GM12872 (cell line): ENCODE data around the gene HOXD12.
A peak's percentile ranks its signal among the peaks of the same experiment; 100 is the strongest.

Experiments used
- TF ChIP-seq, protein P1 (sequence below): IDR thresholded peaks from 3 replicates; pipeline ENCODE4 v1.5.1; 2011; ENCODE audit warnings: low read depth, mild to moderate bottlenecking, low read length, moderate library complexity; ENCODE audit not compliant: insufficient read depth

The HOXD12 gene

DNA sequence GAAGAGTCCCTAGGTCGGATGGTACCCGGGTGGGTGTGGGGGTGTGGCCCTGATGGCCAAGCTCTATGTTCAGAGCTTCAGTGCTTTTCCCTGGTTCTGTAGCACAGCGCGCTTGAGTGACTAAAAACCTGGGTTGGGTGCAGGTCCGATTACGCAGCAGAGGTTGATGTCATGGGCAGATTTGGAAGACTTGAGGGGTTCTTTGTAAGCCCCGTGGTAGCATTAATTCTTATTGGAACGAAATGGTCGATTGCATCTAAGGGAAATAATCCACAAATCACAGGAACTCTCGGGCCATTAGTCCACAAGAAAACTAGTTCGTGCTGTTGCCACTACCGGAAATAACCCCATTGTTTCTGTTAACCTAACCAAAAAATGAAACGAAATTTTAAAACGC, 38.9 kb downstream of the HOXD12 start:
- TF ChIP-seq, protein P1, sequence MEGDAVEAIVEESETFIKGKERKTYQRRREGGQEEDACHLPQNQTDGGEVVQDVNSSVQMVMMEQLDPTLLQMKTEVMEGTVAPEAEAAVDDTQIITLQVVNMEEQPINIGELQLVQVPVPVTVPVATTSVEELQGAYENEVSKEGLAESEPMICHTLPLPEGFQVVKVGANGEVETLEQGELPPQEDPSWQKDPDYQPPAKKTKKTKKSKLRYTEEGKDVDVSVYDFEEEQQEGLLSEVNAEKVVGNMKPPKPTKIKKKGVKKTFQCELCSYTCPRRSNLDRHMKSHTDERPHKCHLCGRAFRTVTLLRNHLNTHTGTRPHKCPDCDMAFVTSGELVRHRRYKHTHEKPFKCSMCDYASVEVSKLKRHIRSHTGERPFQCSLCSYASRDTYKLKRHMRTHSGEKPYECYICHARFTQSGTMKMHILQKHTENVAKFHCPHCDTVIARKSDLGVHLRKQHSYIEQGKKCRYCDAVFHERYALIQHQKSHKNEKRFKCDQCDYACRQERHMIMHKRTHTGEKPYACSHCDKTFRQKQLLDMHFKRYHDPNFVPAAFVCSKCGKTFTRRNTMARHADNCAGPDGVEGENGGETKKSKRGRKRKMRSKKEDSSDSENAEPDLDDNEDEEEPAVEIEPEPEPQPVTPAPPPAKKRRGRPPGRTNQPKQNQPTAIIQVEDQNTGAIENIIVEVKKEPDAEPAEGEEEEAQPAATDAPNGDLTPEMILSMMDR: no peak

DNA sequence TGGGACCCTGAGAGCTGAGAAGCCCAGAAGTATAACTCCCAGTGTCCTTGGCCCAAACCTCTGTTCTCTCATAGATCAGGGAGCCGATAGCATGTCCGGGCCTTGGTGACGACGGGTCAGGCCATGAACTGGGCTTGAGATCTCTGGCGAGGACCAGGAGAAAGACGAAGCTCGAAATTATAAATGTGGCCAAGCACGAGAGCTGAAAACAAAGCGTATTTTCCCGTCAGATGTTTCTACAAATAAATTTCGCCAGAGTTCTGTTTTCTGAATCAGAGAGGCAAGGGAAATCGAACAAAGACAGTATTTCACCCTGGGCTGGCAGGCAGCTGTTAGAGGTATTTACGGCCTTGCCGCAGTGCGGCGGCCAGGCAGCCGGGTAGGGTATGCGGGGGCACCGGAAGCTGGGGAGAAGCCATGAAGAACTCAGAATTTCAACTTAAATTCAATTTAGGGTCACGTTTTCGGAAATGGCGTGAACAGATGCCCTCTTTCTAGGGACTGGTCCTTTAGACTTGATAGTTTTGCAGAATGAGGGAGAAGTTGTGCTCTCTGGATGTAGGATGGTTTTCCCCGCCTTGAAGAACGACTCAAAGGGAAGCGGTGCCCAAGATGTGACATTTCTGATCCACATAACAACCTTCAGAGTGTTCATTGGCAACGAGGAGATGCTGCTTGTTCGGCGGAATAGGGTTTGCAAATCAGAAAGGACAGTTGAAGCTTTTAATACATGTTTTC, 39.5 kb downstream of the HOXD12 start:
- TF ChIP-seq, protein P1: no peak

DNA sequence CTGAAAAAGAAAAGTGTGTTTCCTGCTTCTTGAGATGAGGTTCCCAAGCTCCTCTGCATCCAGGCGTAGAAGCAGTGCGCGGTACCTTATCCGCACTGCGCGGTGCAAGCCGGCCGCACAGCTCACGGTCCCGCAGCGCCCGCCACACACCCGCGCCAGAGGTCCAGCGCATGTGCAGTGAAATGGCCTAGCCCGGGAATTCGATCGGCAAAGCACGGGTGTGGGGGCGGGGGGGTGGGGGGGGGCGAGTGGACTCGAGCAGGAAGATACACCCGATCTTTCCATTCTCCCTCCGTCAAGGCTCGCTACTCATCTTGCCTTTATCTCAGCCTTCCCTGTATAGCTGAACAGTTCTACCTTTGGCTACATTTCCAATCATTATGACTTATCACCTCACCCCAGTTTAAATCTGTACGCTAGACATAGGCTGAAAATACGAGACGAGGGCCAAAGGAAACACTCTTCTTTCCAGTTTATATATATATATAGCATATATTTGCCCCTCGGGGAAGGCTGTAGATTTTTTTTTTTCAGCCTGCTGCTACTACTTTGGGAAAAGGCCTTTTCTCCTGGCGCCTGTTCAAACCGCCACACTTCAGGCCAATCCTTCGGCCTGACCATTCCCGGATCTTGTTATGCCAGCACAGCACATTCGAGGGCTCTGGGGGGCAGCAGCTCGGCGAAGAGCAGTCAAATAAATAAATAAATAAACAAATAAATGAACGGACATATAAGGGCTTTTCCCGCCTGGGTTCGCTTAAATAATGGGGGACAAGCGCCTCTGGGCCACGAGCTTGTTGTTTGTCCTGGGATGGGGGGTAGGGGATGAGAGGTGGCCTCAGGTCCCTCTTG, 40.3 kb downstream of the HOXD12 start:
- TF ChIP-seq, protein P1: no peak

DNA sequence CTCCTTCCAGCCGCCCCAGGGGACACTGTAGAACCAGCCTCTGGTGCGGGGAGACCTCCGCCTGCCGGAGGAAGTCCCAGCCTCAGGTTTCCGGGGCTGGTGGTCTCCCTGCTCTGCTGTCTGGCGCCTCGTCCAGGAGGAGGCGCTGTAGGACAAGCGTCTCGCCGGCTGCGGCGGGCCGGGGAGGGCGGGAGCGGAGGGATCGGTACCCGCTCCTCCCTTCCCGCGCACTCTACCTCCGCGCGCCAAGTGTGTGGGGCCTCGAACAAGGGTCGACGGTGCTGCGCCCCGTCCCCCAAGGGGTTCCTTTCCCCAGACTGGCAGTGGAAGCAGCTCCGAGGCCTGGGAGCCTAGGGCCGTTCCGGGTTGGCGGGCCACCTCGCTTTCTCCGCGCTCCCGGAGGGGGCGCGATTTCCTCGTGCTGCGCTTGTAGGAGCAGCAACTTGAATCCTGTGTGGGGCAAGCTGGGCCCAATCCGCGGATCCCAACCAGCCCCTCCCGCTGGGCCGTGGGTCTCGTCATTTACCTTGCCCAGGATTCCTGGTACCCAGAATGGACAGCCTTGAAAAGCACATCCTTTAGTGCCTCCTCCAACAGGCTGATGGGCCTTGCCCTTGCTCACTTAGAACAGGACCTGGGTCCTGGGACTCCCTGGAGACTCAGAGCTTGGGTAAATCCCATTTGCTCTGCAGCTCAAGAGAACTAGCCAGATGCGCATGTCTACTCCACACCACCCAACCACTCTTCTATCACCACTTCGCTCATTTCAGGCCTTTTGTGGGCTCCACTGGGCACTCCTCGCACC, 41.1 kb downstream of the HOXD12 start:
- TF ChIP-seq, protein P1: peak; percentile 87

DNA sequence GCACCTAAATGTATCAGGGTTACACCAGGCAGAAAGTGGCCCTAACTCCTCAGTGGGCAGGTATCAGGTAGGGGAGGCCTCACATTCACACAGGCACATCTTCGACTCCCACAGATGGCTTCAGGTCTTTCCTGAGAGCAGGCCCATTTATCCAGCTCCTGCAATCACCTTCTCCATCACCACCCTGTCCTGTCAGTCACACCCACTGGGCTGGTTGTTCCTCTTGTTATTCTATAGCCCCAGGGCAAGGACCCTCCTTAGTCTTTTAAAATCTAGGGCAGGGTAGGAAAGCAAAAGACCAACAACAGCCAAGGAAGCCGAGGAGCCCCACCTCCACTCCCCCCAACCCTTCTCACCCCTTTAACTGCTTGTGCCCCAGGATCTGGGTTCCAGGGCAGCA, 42.7 kb downstream of the HOXD12 start:
- TF ChIP-seq, protein P1: no peak

DNA sequence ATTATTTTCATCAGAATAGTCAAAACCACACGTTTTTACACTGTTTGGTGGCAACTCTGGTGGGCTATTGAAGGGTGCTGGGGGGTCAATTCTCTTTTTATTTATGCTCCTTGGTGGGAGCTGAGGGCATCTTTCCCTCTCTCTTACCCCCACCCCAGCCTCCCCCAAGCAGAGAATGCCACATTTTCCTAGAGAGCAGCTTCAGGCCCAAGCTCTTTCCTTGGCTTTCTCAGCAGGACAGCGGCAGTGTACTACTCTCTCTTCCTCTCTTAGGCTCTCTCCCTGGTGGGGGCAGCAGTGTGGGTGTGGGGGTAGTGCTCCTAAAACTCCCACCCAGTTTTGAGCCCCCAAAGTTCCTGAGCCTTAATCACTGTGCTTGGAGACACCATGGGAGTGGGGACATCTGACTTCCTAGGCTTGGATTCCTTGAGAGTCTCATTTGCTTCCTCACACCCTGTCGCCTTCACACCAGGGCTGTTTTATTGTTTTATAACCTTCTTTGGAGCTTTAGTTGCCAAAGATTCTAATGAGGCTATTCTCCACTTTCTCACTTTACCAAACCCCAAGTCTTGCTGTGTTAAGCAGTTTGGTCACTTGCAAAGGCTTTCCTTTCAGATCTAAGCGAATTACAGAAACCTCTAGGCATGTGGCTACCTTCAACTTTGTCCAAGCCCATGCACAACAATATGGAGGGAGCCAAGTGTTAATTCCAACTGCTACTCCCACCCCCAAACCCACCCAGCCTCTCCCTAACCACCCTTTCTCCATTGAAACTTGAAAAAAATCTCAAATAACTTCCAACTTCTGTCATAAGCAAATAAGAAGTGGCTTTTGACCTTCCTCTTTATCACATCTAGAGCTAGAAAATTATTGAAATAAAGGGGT, 45.7 kb downstream of the HOXD12 start:
- TF ChIP-seq, protein P1: no peak
